MM.1S (cell line): ENCODE results near the gene ARSG.
A peak's percentile ranks its signal among the peaks of the same experiment; 100 is the strongest.

Experiments
- DNase-seq: peaks from one replicate; pipeline ENCODE4 v3.0.0-alpha.2; 2015
- H2AFZ ChIP-seq: fragments of 300-600 bp; sonication (generic); 2 replicates; pipeline ENCODE4 v1.6.0; 2016; ENCODE audit warnings: antibody characterized with exemption, low read length
- H3F3A ChIP-seq: fragments of 300-600 bp; sonication (generic); 2 replicates; pipeline ENCODE4 v1.6.1; 2016; ENCODE audit warnings: mild to moderate bottlenecking, antibody characterized with exemption, low read length, moderate library complexity, mixed read lengths; ENCODE audit not compliant: insufficient read depth
- H3K27ac ChIP-seq: fragments of 300-600 bp; sonication (generic); 2 replicates; pipeline ENCODE4 v1.5.1; 2016; ENCODE audit warnings: mild to moderate bottlenecking, low read length
- H3K27me3 ChIP-seq: fragments of 300-600 bp; sonication (generic); replicated peaks from 2 replicates; pipeline ENCODE4 v1.6.0; 2016; ENCODE audit warnings: low read length; ENCODE audit not compliant: insufficient read depth
- H3K36me3 ChIP-seq: fragments of 300-600 bp; sonication (generic); replicated peaks from 2 replicates; pipeline ENCODE4 v1.6.1; 2016; ENCODE audit warnings: mild to moderate bottlenecking, low read length, mixed read lengths; ENCODE audit not compliant: insufficient read depth
- H3K4me1 ChIP-seq: fragments of 300-600 bp; sonication (generic); 2 replicates; pipeline ENCODE4 v1.6.1; 2016; ENCODE audit warnings: low read length, mixed read lengths
- H3K4me2 ChIP-seq: fragments of 300-600 bp; sonication (generic); 2 replicates; pipeline ENCODE4 v1.6.0; 2016; ENCODE audit warnings: low read depth, low read length
- H3K4me3 ChIP-seq: fragments of 300-600 bp; sonication (generic); 2 replicates; pipeline ENCODE4 v1.5.1; 2016; ENCODE audit warnings: low read length, mixed read lengths
- H3K79me2 ChIP-seq: fragments of 300-600 bp; sonication (generic); 2 replicates; pipeline ENCODE4 v1.6.1; 2016; ENCODE audit warnings: mixed run types, low read length, mixed read lengths
- H3K9ac ChIP-seq: fragments of 300-600 bp; sonication (generic); 2 replicates; pipeline ENCODE4 v1.6.1; 2016; ENCODE audit warnings: low read length, mixed read lengths
- H3K9me2 ChIP-seq: fragments of 300-600 bp; sonication (generic); replicated peaks from 2 replicates; pipeline ENCODE4 v1.6.1; 2016; ENCODE audit warnings: mild to moderate bottlenecking, low read length, mixed read lengths; ENCODE audit not compliant: insufficient read depth
- H3K9me3 ChIP-seq: fragments of 300-600 bp; sonication (generic); replicated peaks from 2 replicates; pipeline ENCODE4 v1.6.1; 2016; ENCODE audit warnings: mild to moderate bottlenecking, low read length, mixed read lengths; ENCODE audit not compliant: insufficient read depth
- H4K20me1 ChIP-seq: fragments of 300-600 bp; sonication (generic); 2 replicates; pipeline ENCODE4 v1.6.1; 2016; ENCODE audit warnings: mild to moderate bottlenecking, low read length, moderate library complexity, mixed read lengths; ENCODE audit not compliant: insufficient read depth
- EZH2 ChIP-seq: fragments of 300-600 bp; sonication (generic); optimal IDR thresholded peaks from 2 replicates; pipeline ENCODE3; 2017; ENCODE audit warnings: low read depth, mild to moderate bottlenecking, antibody characterized with exemption, low read length, mixed read lengths
- EZH2phosphoT487 ChIP-seq: fragments of 300-600 bp; sonication (generic); IDR thresholded peaks from 2 replicates; pipeline ENCODE4 v1.6.1; 2018; ENCODE audit warnings: antibody characterized with exemption, low read length
- TF ChIP-seq, protein P1 (sequence below): fragments of 300-600 bp; sonication (generic); IDR thresholded peaks from 2 replicates; pipeline ENCODE4 v1.5.1; 2016; ENCODE audit warnings: antibody characterized with exemption, low read length, mixed read lengths

ARSG gene

DNA sequence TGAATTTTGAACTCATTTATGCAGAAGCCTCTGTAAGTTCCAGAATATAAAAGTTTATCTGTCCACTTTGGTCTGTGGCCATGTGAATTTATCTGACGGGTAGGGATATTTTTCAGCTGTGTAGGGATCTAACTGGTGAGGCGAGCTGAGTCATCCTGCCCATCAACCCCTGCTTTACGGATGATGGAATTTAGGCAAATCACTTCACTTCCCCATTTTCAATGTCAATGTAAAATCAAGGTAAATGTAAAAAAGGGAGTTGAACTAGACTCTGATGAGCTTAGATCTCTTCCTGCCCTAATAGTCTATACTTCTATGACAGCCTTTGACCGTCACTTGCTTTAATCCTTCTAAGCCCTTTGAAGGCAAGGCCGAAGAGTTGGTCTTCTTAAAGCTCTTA lies 2.9 kb upstream of the ARSG start:
- H4K20me1 ChIP-seq = no peaks in the 10 kb centered on the region
- no peak overlapping the region for H3K4me3 ChIP-seq
- no peak overlapping the region for H3K9ac ChIP-seq
- H3K27me3 ChIP-seq = no peaks in the 10 kb centered on the region
- TF ChIP-seq, protein P1, sequence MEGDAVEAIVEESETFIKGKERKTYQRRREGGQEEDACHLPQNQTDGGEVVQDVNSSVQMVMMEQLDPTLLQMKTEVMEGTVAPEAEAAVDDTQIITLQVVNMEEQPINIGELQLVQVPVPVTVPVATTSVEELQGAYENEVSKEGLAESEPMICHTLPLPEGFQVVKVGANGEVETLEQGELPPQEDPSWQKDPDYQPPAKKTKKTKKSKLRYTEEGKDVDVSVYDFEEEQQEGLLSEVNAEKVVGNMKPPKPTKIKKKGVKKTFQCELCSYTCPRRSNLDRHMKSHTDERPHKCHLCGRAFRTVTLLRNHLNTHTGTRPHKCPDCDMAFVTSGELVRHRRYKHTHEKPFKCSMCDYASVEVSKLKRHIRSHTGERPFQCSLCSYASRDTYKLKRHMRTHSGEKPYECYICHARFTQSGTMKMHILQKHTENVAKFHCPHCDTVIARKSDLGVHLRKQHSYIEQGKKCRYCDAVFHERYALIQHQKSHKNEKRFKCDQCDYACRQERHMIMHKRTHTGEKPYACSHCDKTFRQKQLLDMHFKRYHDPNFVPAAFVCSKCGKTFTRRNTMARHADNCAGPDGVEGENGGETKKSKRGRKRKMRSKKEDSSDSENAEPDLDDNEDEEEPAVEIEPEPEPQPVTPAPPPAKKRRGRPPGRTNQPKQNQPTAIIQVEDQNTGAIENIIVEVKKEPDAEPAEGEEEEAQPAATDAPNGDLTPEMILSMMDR = no peak
- TF ChIP-seq EZH2phosphoT487 (no peak), EZH2 (no peak)
- H3K36me3 ChIP-seq = no peaks in the 10 kb centered on the region
- peaks cover 5% of the 10 kb centered on the region; the same call in 1 of the 2 replicates for H3K4me1 ChIP-seq
- no peaks in the 10 kb centered on the region for H3K79me2 ChIP-seq
- H3K27ac ChIP-seq = no peak overlapping the region
- no peak for DNase-seq
- H3K4me2 ChIP-seq = no peak overlapping the region
- H3K9me3 ChIP-seq = no peaks in the 10 kb centered on the region
- H2AFZ ChIP-seq = no peak overlapping the region
- H3F3A ChIP-seq = peaks cover 31% of the 10 kb centered on the region
- no peaks in the 10 kb centered on the region for H3K9me2 ChIP-seq

DNA sequence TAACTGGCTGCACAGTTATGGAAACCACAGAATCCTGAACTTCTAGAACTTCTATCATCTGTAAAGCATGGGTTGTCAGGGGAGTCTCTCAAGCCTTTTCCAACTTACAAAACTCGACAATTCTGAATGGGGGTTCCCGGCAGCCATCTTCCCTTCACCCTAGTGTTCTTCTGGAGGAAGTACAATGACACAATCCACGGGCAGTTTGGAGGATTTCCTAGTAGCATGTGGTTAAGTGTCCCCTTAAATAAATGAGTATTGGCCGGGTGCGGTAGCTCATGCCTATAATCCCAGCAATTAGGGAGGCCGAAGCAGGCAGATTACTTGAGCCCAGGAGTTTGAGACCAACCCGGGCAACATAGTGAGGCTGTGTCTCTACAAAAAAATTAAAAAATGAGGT lies 2.5 kb upstream of the ARSG start:
- TF ChIP-seq, protein P1 = no peak
- TF ChIP-seq EZH2 (no peak), EZH2phosphoT487 (no peak)
- Histone ChIP-seq H3K27me3 (no peaks in the 10 kb centered on the region), H3K4me3 (no peak overlapping the region), H3K79me2 (no peaks in the 10 kb centered on the region), H3K9me3 (no peaks in the 10 kb centered on the region), H3K9ac (no peak overlapping the region), H3K9me2 (no peaks in the 10 kb centered on the region), H3K4me2 (no peak overlapping the region), H4K20me1 (no peaks in the 10 kb centered on the region), H3K36me3 (no peaks in the 10 kb centered on the region), H3F3A (peaks cover 31% of the 10 kb centered on the region), H2AFZ (no peak overlapping the region), H3K4me1 (peaks cover 5% of the 10 kb centered on the region; the same call in 1 of the 2 replicates), H3K27ac (no peak overlapping the region)
- DNase-seq = no peak

DNA sequence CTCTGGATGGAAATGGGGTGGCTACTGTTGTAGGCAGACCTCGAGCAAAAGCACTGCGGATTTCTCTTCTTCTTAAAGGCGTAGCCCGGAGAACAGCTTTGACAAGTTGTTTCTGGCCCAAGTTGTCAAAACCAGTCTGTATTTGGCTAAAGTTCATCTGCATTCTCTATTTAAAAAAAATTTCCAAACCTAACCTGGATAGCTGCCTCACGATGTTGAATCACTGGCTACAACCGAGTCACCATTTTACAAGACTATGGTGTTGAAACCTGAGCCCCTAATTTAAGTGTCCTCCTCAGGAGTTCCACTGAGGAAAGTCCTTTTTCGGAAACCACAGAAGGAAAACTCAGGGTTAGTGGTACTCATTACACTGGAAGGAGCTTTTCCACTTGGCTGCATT lies 1.8 kb upstream of the ARSG start:
- H3K79me2 ChIP-seq = no peaks in the 10 kb centered on the region
- H2AFZ ChIP-seq = no peak overlapping the region
- no peaks in the 10 kb centered on the region for H4K20me1 ChIP-seq
- no peak overlapping the region for H3K4me3 ChIP-seq
- peak overlapping the region; percentile 94; the same call in 1 of the 2 replicates for H3K4me2 ChIP-seq
- DNase-seq = no peak
- no peak overlapping the region for H3K27ac ChIP-seq
- H3K9me2 ChIP-seq = no peaks in the 10 kb centered on the region
- H3K9ac ChIP-seq = no peak overlapping the region
- H3F3A ChIP-seq = peaks cover 31% of the 10 kb centered on the region
- no peaks in the 10 kb centered on the region for H3K27me3 ChIP-seq
- TF ChIP-seq, protein P1 = no peak
- TF ChIP-seq EZH2phosphoT487 (no peak), EZH2 (no peak)
- no peaks in the 10 kb centered on the region for H3K9me3 ChIP-seq
- peaks cover 5% of the 10 kb centered on the region; the same call in 1 of the 2 replicates for H3K4me1 ChIP-seq
- H3K36me3 ChIP-seq = no peaks in the 10 kb centered on the region
